Mesendoderm (in vitro differentiated cells): ENCODE results near the gene ADAMTS14.

ENCODE experiments used
- DNase-seq: peaks from one replicate; pipeline ENCODE4 v3.0.0; 2013
- H2AK5ac ChIP-seq: 2 replicates; pipeline ENCODE4 v1.6.1; 2013; ENCODE audit warnings: low read length, inconsistent platforms
- H2BK120ac ChIP-seq: 2 replicates; pipeline ENCODE4 v1.6.1; 2013; ENCODE audit warnings: low read depth, mild to moderate bottlenecking, low read length, moderate library complexity, mixed read lengths
- H2BK15ac ChIP-seq: replicated peaks from 2 replicates; pipeline ENCODE4 v1.6.1; 2013; ENCODE audit warnings: low read depth, mild to moderate bottlenecking, moderate library complexity
- H2BK5ac ChIP-seq: 2 replicates; pipeline ENCODE4 v1.6.1; 2013; ENCODE audit warnings: low read length, inconsistent platforms
- H3K18ac ChIP-seq: 2 replicates; pipeline ENCODE4 v1.6.1; 2013; ENCODE audit warnings: mild to moderate bottlenecking, low read length, mixed read lengths
- H3K23ac ChIP-seq: one replicate; pipeline ENCODE4 v1.6.1; 2013; ENCODE audit warnings: low read length
- H3K27ac ChIP-seq: 2 replicates; pipeline ENCODE4 v1.5.1; 2013; ENCODE audit warnings: low read depth, mild to moderate bottlenecking, inconsistent platforms, low read length, moderate library complexity
- H3K27me3 ChIP-seq: 2 replicates; pipeline ENCODE4 v1.6.1; 2013; ENCODE audit warnings: low read length, control low read depth, mild to moderate bottlenecking, inconsistent platforms; ENCODE audit not compliant: insufficient read depth, poor library complexity
- H3K36me3 ChIP-seq: 2 replicates; pipeline ENCODE4 v1.6.1; 2013; ENCODE audit warnings: low read length, inconsistent platforms; ENCODE audit not compliant: control insufficient read depth, insufficient read depth
- H3K4ac ChIP-seq: one replicate; pipeline ENCODE4 v1.6.1; 2013; ENCODE audit warnings: low read depth, mild to moderate bottlenecking, low read length, moderate library complexity
- H3K4me1 ChIP-seq: 2 replicates; pipeline ENCODE4 v1.6.1; 2013; ENCODE audit warnings: low read depth, low read length, inconsistent platforms; ENCODE audit not compliant: control insufficient read depth
- H3K4me2 ChIP-seq: 2 replicates; pipeline ENCODE4 v1.6.1; 2013; ENCODE audit warnings: low read length
- H3K4me3 ChIP-seq: 2 replicates; pipeline ENCODE4 v1.5.1; 2013; ENCODE audit warnings: mild to moderate bottlenecking, low read length
- H3K56ac ChIP-seq: one replicate; pipeline ENCODE4 v1.6.1; 2013; ENCODE audit warnings: low read length
- H3K79me1 ChIP-seq: 2 replicates; pipeline ENCODE4 v1.6.1; 2013; ENCODE audit warnings: low read length, inconsistent platforms
- H3K79me2 ChIP-seq: 2 replicates; pipeline ENCODE4 v1.6.1; 2013; ENCODE audit warnings: mild to moderate bottlenecking, low read length; ENCODE audit not compliant: control insufficient read depth, insufficient read depth
- H3K9ac ChIP-seq: 2 replicates; pipeline ENCODE4 v1.6.1; 2013; ENCODE audit warnings: low read length, inconsistent platforms
- H4K5ac ChIP-seq: one replicate; pipeline ENCODE4 v1.6.1; 2013; ENCODE audit warnings: low read length
- H4K8ac ChIP-seq: one replicate; pipeline ENCODE4 v1.6.1; 2013; ENCODE audit warnings: low read depth, mild to moderate bottlenecking, control low read depth, low read length, moderate library complexity
- WGBS: extraction: QIAGEN DNeasy Blood & Tissue Kit; methylation state at CpG from one replicate; pipeline ENCODE4 v1.1.7; 2013; ENCODE audit warnings: low lambda C conversion rate, missing lambda C conversion rate; ENCODE audit not compliant: insufficient coverage; ENCODE audit errors: extremely low coverage; 5-methylcytosine and 5-hydroxymethylcytosine counted together

ADAMTS14 gene

DNA sequence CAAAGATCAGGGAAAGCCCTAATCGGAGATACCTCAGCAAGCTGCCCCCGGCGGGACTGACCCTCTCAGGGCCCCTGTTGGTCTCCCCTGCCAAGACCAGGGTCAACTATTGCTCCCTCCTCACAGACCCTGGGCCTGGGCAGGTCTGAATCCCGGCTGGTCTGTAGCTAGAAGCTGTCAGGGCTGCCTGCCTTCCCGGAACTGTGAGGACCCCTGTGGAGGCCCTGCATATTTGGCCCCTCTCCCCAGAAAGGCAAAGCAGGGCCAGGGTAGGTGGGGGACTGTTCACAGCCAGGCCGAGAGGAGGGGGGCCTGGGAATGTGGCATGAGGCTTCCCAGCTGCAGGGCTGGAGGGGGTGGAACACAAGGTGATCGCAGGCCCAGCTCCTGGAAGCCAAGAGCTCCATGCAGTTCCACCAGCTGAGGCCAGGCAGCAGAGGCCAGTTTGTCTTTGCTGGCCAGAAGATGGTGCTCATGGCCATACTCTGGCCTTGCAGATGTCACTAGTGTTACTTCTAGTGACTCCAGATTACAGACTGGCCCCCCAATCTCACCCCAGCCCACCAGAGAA lies 88.8 kb downstream of the ADAMTS14 start:
- WGBS = no CpG with 5 or more reads among the region's 7 CpGs
- Histone ChIP-seq H3K18ac (no peak overlapping the region), H4K5ac (no peak overlapping the region), H2BK120ac (no peak overlapping the region), H3K4me3 (no peak overlapping the region), H3K9ac (peak overlapping the region; percentile 48), H2AK5ac (no peak overlapping the region), H3K79me2 (no peaks in the 10 kb centered on the region), H4K8ac (no peak overlapping the region), H3K79me1 (no peaks in the 10 kb centered on the region), H3K27ac (no peak overlapping the region), H3K4me1 (peaks cover 5% of the 10 kb centered on the region), H3K4me2 (no peak overlapping the region), H3K4ac (no peak overlapping the region), H2BK5ac (no peak overlapping the region), H3K36me3 (no peaks in the 10 kb centered on the region), H2BK15ac (no peak overlapping the region), H3K56ac (peak overlapping the region; percentile 47), H3K27me3 (no peaks in the 10 kb centered on the region), H3K23ac (no peak overlapping the region)
- peak; percentile 84 for DNase-seq

DNA sequence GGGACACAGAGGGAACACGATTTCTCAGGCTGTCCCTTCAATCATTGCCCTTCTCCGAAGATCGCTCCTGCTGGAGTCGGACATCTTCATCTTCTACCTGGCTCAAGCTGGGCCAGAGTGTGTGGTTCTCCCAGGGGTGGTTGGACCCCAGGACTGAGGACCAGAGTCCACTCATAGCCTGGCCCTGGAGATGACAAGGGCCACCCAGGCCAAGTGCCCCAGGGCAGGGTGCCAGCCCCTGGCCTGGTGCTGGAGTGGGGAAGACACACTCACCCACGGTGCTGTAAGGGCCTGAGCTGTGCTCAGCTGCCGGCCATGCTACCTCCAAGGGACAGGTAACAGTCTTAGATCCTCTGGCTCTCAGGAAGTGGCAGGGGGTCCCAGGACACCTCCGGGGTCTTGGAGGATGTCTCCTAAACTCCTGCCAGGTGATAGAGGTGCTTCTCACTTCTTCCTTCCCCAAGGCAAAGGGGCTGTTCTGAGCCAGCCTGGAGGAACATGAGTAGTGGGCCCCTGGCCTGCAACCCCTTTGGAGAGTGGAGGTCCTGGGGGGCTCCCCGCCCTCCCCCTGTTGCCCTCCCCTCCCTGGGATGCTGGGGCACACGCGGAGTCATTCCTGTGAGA lies 89.5 kb downstream of the ADAMTS14 start:
- Histone ChIP-seq H3K27me3 (no peaks in the 10 kb centered on the region), H2BK15ac (no peak overlapping the region), H3K36me3 (no peaks in the 10 kb centered on the region), H3K4ac (no peak overlapping the region), H3K4me3 (no peak overlapping the region), H3K4me1 (peaks cover 5% of the 10 kb centered on the region), H3K56ac (peak overlapping the region; percentile 47), H3K79me1 (no peaks in the 10 kb centered on the region), H3K4me2 (no peak overlapping the region), H3K79me2 (no peaks in the 10 kb centered on the region), H2BK5ac (no peak overlapping the region), H2AK5ac (no peak overlapping the region), H4K5ac (no peak overlapping the region), H3K18ac (no peak overlapping the region), H3K23ac (peak overlapping the region; percentile 59), H3K9ac (peak overlapping the region; percentile 39), H4K8ac (no peak overlapping the region), H3K27ac (no peak overlapping the region), H2BK120ac (no peak overlapping the region)
- no peak for DNase-seq
- WGBS = no CpG with 5 or more reads among the region's 10 CpGs

DNA sequence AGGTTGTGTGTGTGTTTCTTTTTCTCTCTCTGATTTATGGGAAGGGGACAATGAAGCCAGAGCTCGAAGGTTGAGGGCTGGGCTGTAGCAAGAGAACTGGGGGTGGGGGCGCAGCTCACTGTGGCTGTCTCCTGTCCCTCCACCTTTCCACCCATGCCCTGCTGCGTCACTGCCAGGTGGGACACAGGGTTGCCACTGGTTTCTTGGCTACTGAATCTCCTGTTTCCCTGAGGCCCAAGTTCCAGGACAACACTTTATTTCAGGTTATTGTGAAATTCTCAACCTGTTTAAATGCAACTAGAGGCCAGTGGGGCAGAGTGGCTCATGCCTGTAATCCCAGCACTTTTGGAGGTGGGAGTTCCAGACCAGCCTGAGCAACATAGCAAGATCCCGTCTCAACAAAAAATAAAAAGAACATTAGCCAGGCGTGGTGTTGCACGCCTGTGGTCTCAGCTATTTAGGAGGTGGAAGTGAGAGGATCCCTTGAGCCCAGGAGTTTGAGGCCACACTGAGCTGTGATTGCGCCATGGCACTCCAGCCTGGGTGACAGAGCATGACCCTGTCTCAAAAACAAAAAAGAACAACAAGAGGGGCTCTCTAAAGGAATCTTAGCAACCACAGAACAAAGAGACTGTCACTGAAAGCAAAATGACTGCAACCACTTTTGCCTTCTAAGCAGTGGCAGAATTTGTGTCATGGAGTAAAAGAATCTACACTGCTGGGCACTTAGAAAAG lies 90.3 kb downstream of the ADAMTS14 start:
- Histone ChIP-seq H3K4me3 (no peak overlapping the region), H2BK120ac (no peak overlapping the region), H2BK5ac (no peak overlapping the region), H3K27me3 (no peaks in the 10 kb centered on the region), H3K4me1 (peaks cover 5% of the 10 kb centered on the region), H2BK15ac (no peak overlapping the region), H2AK5ac (no peak overlapping the region), H3K9ac (no peak overlapping the region), H3K36me3 (no peaks in the 10 kb centered on the region), H3K4me2 (no peak overlapping the region), H4K5ac (no peak overlapping the region), H4K8ac (no peak overlapping the region), H3K23ac (no peak overlapping the region), H3K79me1 (no peaks in the 10 kb centered on the region), H3K56ac (no peak overlapping the region), H3K4ac (no peak overlapping the region), H3K18ac (no peak overlapping the region), H3K79me2 (no peaks in the 10 kb centered on the region), H3K27ac (no peak overlapping the region)
- DNase-seq = no peak
- WGBS = no CpG with 5 or more reads among the region's 7 CpGs

DNA sequence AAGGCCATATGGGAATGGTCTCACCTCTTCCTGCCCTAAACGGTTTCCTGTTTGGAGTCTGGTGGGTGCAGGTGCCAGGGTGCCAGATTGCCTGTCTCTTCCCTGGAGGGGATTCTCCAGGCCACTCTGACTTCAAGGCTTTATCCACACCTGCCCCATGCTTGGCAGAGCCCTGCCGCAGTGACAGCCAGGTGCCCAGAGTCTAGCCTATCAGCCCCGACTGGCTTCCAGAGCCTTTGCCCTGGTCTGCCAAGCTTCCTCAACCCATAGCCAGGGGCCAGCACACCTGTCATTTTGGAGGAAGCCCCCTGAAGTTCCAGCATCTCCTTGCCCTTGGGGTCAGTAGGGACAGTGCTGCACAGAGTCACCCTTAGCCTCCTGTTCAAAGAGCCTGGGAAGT lies 91.3 kb downstream of the ADAMTS14 start:
- no peak overlapping the region for H2BK120ac ChIP-seq
- no CpG with 5 or more reads among the region's 3 CpGs for WGBS
- no peak overlapping the region for H3K9ac ChIP-seq
- no peak overlapping the region for H3K4me2 ChIP-seq
- no peak overlapping the region for H2BK5ac ChIP-seq
- no peaks in the 10 kb centered on the region for H3K27me3 ChIP-seq
- no peaks in the 10 kb centered on the region for H3K79me2 ChIP-seq
- no peak overlapping the region for H2AK5ac ChIP-seq
- H3K27ac ChIP-seq = no peak overlapping the region
- no peak overlapping the region for H4K5ac ChIP-seq
- H3K23ac ChIP-seq = no peak overlapping the region
- H3K18ac ChIP-seq = no peak overlapping the region
- H3K36me3 ChIP-seq = no peaks in the 10 kb centered on the region
- no peak overlapping the region for H3K56ac ChIP-seq
- no peak for DNase-seq
- no peak overlapping the region for H3K4ac ChIP-seq
- H4K8ac ChIP-seq = no peak overlapping the region
- no peak overlapping the region for H3K4me3 ChIP-seq
- H2BK15ac ChIP-seq = no peak overlapping the region
- peaks cover 5% of the 10 kb centered on the region for H3K4me1 ChIP-seq
- H3K79me1 ChIP-seq = no peaks in the 10 kb centered on the region

DNA sequence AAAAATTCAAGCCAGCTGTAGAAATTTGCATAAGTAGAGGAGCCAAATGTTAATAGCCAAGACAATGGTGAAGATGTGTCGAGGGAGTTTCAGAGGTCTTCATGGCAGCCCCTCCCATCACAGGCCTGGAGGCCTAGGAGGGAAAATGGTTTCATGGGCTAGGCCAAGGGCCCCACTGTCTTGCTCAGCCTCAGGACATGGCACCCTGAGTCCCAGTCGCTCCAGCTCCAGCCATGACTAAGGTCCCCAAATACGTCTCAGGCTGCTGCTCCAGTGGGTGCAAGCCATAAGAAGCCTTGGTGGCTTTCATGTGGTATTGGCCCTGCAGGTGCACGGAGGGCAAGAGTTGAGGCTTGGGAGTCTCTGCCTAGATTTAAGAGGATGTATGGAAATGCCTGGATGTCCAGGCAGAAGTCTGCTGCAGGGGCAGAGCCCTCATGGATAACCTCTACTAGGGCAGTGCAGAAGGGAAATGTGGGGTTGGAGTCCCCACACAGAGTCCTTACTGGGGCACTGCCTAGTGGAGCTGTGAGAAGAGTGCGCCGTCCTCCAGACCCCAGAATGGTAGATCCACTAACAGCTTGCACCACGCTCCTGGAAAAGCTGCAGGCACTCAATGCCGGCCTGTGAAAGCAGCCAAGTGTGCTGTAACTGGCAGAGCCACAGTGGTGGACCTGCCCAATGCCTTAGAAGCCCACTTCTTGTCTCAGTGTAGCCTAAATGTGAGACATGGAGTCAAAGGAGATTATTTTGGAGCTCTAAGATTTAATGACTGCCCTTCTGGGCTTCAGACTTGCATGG lies 93.7 kb downstream of the ADAMTS14 start:
- Histone ChIP-seq H3K27me3 (no peaks in the 10 kb centered on the region), H3K36me3 (no peaks in the 10 kb centered on the region), H3K79me1 (no peaks in the 10 kb centered on the region), H4K8ac (no peak overlapping the region), H4K5ac (no peak overlapping the region), H3K27ac (no peak overlapping the region), H3K4me3 (no peak overlapping the region), H3K18ac (no peak overlapping the region), H3K9ac (no peak overlapping the region), H3K4ac (no peak overlapping the region), H3K23ac (no peak overlapping the region), H2AK5ac (no peak overlapping the region), H3K4me1 (peaks cover 3% of the 10 kb centered on the region), H2BK15ac (no peak overlapping the region), H3K56ac (no peak overlapping the region), H2BK120ac (no peak overlapping the region), H2BK5ac (no peak overlapping the region), H3K79me2 (no peaks in the 10 kb centered on the region), H3K4me2 (no peak overlapping the region)
- WGBS = no CpG with 5 or more reads among the region's 8 CpGs
- DNase-seq = no peak
